Uterus (tissue), 4 donors: ENCODE results near the gene ARHGAP10. TPM values are rescaled to one million over a fixed set of nuclear protein-coding genes. Genes with fewer than 3 reads are reported as not detected.
A peak's percentile ranks its signal among the peaks of the same experiment; 100 is the strongest.

Experiments used
- DNase-seq, 2 donors: peaks; one replicate each; pipeline ENCODE4 v3.0.0-alpha.2; 2019 to 2020
- H3K27ac ChIP-seq, 2 donors: fragments of 200-600 bp; sonication (generic); 1 replicate in 1 of 2; 2 replicates in 1 of 2; pipeline ENCODE4 v1.5.1; 2016 to 2018
- H3K27me3 ChIP-seq, 2 donors: fragments of 200-600 bp; sonication (generic); one replicate each; pipeline ENCODE4 v1.5.1; 2018 to 2019; ENCODE audit warnings: control low read depth in 1 of 2
- H3K36me3 ChIP-seq, 2 donors: fragments of 200-600 bp; sonication (generic); one replicate each; pipeline ENCODE4 v1.5.1; 2019; ENCODE audit warnings: control low read depth in 1 of 2
- H3K4me1 ChIP-seq, 2 donors: fragments of 200-600 bp; sonication (generic); one replicate each; pipeline ENCODE4 v1.5.1; 2018 to 2019; ENCODE audit warnings: control low read depth in 1 of 2
- H3K4me3 ChIP-seq, 2 donors: fragments of 200-600 bp; sonication (generic); 1 replicate in 1 of 2; 2 replicates in 1 of 2; pipeline ENCODE4 v1.5.1; 2018 to 2019; ENCODE audit warnings: mild to moderate bottlenecking in 1 of 2
- H3K9me3 ChIP-seq, 2 donors: fragments of 200-600 bp; sonication (generic); one replicate each; pipeline ENCODE4 v1.5.1; 2019; ENCODE audit warnings: control low read depth in 1 of 2
- CTCF ChIP-seq, 4 experiments: fragments of 200-600 bp in 2 of 4; fragments of 450-650 bp in 2 of 4; sonication (generic) in 2 of 4; IDR thresholded peaks; one replicate each; pipeline ENCODE4 v1.5.1; 2016 to 2019; ENCODE audit warnings: antibody characterized with exemption in 4 of 4, mild to moderate bottlenecking in 2 of 4, moderate library complexity in 1 of 4
- POLR2A ChIP-seq, 2 donors: fragments of 450-650 bp; IDR thresholded peaks; one replicate each; pipeline ENCODE4 v1.6.1; 2016; ENCODE audit warnings: antibody characterized with exemption in 2 of 2, mild to moderate bottlenecking in 1 of 2, moderate library complexity in 1 of 2
- intact Hi-C: fragments of 100-400 bp; cut with DNase I; formaldehyde crosslinking; loops from one replicate; pipeline ENCODE4 v1.15.1; 2023; ENCODE audit warnings: low total_unique reads
- total RNA-seq, 4 donors: library from RNA; depleted of rRNA in 3 of 4; stranded (reverse); fragments of >200 nt in 3 of 4; gene quantifications; one replicate each; pipeline versions ENCODE4 v1.1.0 to v1.2.4, GENCODE V29; 2014 to 2023
- donor health status: DM: yes; HTN: yes; CAD: no.

ARHGAP10 gene
- total RNA-seq, 4 donors from 2014 or later: 25.1 to 94.4 (median 54.4) TPM

GRCh38 chr4:147811878-147812277, 80.0 kb downstream of the ARHGAP10 start:
- Histone ChIP-seq H3K36me3 (no peaks in the 10 kb centered on the region), H3K4me1 (peaks cover 0 to 4% of the 10 kb centered on the region in 2 donors), H3K4me3 (no peak overlapping the region), H3K9me3 (no peaks in the 10 kb centered on the region), H3K27me3 (no peaks in the 10 kb centered on the region), H3K27ac (no peak overlapping the region)
- intact Hi-C loops: no loop called here
- no peak for DNase-seq
- no peak for TF ChIP-seq POLR2A (IDR thresholded peaks at IDR 0.05)
- no peak for TF ChIP-seq CTCF (IDR thresholded peaks at IDR 0.05)

GRCh38 chr4:147813109-147813773, 81.4 kb downstream of the ARHGAP10 start:
- DNase-seq: no peak
- H3K4me1 ChIP-seq: peaks cover 0 to 4% of the 10 kb centered on the region in 2 donors
- no peaks in the 10 kb centered on the region for H3K27me3 ChIP-seq
- H3K4me3 ChIP-seq: no peak overlapping the region
- intact Hi-C loops: no loop called here
- H3K27ac ChIP-seq: peak overlapping the region; percentile 37 to 40
- no peaks in the 10 kb centered on the region for H3K9me3 ChIP-seq
- no peak for TF ChIP-seq CTCF (IDR thresholded peaks at IDR 0.05)
- TF ChIP-seq POLR2A (IDR thresholded peaks at IDR 0.05): no peak
- no peaks in the 10 kb centered on the region for H3K36me3 ChIP-seq

GRCh38 chr4:147813973-147814372, 82.1 kb downstream of the ARHGAP10 start:
- peak overlapping the region; percentile 37 to 40 for H3K27ac ChIP-seq
- peaks cover 0 to 4% of the 10 kb centered on the region in 2 donors for H3K4me1 ChIP-seq
- H3K4me3 ChIP-seq: no peak overlapping the region
- DNase-seq: no peak
- intact Hi-C loops: no loop called here
- H3K27me3 ChIP-seq: no peaks in the 10 kb centered on the region
- no peaks in the 10 kb centered on the region for H3K36me3 ChIP-seq
- TF ChIP-seq CTCF (IDR thresholded peaks at IDR 0.05) (no peak), POLR2A (IDR thresholded peaks at IDR 0.05) (no peak)
- H3K9me3 ChIP-seq: no peaks in the 10 kb centered on the region

GRCh38 chr4:147814376-147814775, 82.5 kb downstream of the ARHGAP10 start:
- peak overlapping the region in 1 of 2 donors; percentile 40 for H3K27ac ChIP-seq
- no peak for TF ChIP-seq CTCF (IDR thresholded peaks at IDR 0.05)
- H3K4me1 ChIP-seq: peaks cover 0 to 4% of the 10 kb centered on the region in 2 donors

GRCh38 chr4:147815741-147816140, 83.9 kb downstream of the ARHGAP10 start:
- Histone ChIP-seq H3K27ac (peak overlapping the region; percentile 22 to 76), H3K4me1 (peaks cover 0 to 4% of the 10 kb centered on the region in 2 donors)

More at GRCh38 chr4:147814376-147814775, 82.5 kb downstream of the ARHGAP10 start:
- no peak for DNase-seq
- intact Hi-C loops: no loop called here
- no peak overlapping the region for H3K4me3 ChIP-seq
- H3K27me3 ChIP-seq: no peaks in the 10 kb centered on the region
- H3K9me3 ChIP-seq: no peaks in the 10 kb centered on the region
- H3K36me3 ChIP-seq: no peaks in the 10 kb centered on the region

More at GRCh38 chr4:147815741-147816140, 83.9 kb downstream of the ARHGAP10 start:
- Histone ChIP-seq H3K36me3 (no peaks in the 10 kb centered on the region), H3K4me3 (no peak overlapping the region), H3K27me3 (no peaks in the 10 kb centered on the region), H3K9me3 (no peaks in the 10 kb centered on the region)
- TF ChIP-seq POLR2A (IDR thresholded peaks at IDR 0.05) (no peak), CTCF (IDR thresholded peaks at IDR 0.05) (no peak)
- intact Hi-C loops: no loop called here
- no peak for DNase-seq
